ENCODE data around the gene GGTLC1.

GGTLC1 gene

DNA sequence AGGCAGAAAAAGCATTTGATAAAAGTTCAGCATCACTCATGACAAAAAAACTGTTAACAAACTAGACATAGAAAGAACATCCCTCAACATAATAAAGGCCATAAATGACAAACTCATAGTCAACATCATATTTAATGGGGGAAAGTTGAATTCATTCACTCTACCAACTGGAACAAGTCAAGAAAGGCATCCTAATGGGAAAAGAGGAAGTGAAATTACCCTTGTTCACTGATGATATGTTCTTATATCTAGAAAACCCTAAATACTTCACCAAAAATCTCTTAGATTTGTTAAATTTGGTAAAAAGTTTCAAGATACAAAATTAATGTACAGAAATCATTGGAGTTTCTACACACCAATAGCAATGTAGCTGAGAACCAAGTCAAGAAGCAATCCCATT lies 48.9 kb downstream of the GGTLC1 start:
- Histone ChIP-seq H3K4me3 (ENCODE audit: insufficient read depth, low read depth, low read length) (no peak overlapping the region), H3K4me1 (ENCODE audit: control insufficient read depth, insufficient read depth, low read length) (no peaks in the 10 kb centered on the region), H3K27me3 (ENCODE audit: control insufficient read depth, insufficient read depth, low read length, poor library complexity, severe bottlenecking) (no peaks in the 10 kb centered on the region), H3K36me3 (ENCODE audit: control insufficient read depth, insufficient read depth, low read length) (no peaks in the 10 kb centered on the region), H3K27ac (ENCODE audit: insufficient read depth, low read depth, low read length, poor library complexity, severe bottlenecking) (no peak overlapping the region), H3K9me3 (ENCODE audit: control insufficient read depth, low read length) (no peaks in the 10 kb centered on the region)

- no peaks in the 10 kb centered on the region for H3K27me3 ChIP-seq (ENCODE audit: control insufficient read depth, insufficient read depth, low read length, poor library complexity, severe bottlenecking)
- no peak overlapping the region for H3K27ac ChIP-seq (ENCODE audit: insufficient read depth, low read depth, low read length, poor library complexity, severe bottlenecking)
- H3K9me3 ChIP-seq (ENCODE audit: control insufficient read depth, low read length), result no peaks in the 10 kb centered on the region
- H3K36me3 ChIP-seq (ENCODE audit: control insufficient read depth, insufficient read depth, low read length), result no peaks in the 10 kb centered on the region
- no peak overlapping the region for H3K4me3 ChIP-seq (ENCODE audit: insufficient read depth, low read depth, low read length)
- no peaks in the 10 kb centered on the region for H3K4me1 ChIP-seq (ENCODE audit: control insufficient read depth, insufficient read depth, low read length)
- 87 to 88% methylated on average over 2 of the region's 2 CpGs for WGBS, 2 experiments
These were observed 49.5 kb downstream of the GGTLC1 start for GRCh38 chr20:23939063-23939462.

GRCh38 chr20:23938118-23938438 lies 50.5 kb downstream of the GGTLC1 start:
- Histone ChIP-seq H3K27me3 (ENCODE audit: control insufficient read depth, insufficient read depth, low read length, poor library complexity, severe bottlenecking) (no peaks in the 10 kb centered on the region), H3K4me3 (ENCODE audit: insufficient read depth, low read depth, low read length) (no peak overlapping the region), H3K4me1 (ENCODE audit: control insufficient read depth, insufficient read depth, low read length) (no peaks in the 10 kb centered on the region), H3K27ac (ENCODE audit: insufficient read depth, low read depth, low read length, poor library complexity, severe bottlenecking) (no peak overlapping the region), H3K9me3 (ENCODE audit: control insufficient read depth, low read length) (no peaks in the 10 kb centered on the region), H3K36me3 (ENCODE audit: control insufficient read depth, insufficient read depth, low read length) (no peaks in the 10 kb centered on the region)
- 93 to 95% methylated on average over 2 of the region's 2 CpGs for WGBS, 2 experiments

- 7 to 9% methylated on average over 3 of the region's 3 CpGs for WGBS, 2 experiments
- no peak overlapping the region for H3K27ac ChIP-seq (ENCODE audit: insufficient read depth, low read depth, low read length, poor library complexity, severe bottlenecking)
- H3K4me3 ChIP-seq (ENCODE audit: insufficient read depth, low read depth, low read length), result no peak overlapping the region
- no peaks in the 10 kb centered on the region for H3K4me1 ChIP-seq (ENCODE audit: control insufficient read depth, insufficient read depth, low read length)
- H3K27me3 ChIP-seq (ENCODE audit: control insufficient read depth, insufficient read depth, low read length, poor library complexity, severe bottlenecking), result no peaks in the 10 kb centered on the region
- H3K9me3 ChIP-seq (ENCODE audit: control insufficient read depth, low read length), result no peaks in the 10 kb centered on the region
- no peaks in the 10 kb centered on the region for H3K36me3 ChIP-seq (ENCODE audit: control insufficient read depth, insufficient read depth, low read length)
These were observed 51.1 kb downstream of the GGTLC1 start for GRCh38 chr20:23937303-23938117.
